Thymus (tissue), 11 donors: ENCODE measurements around the gene HAPLN3. TPM values are rescaled to one million over a fixed set of nuclear protein-coding genes. Genes with fewer than 3 reads are reported as not detected.

Source experiments
- DNase-seq, 9 donors: peaks; one replicate each; pipeline ENCODE4 v3.0.0-alpha.2; 2013; ENCODE audit warnings: low spot score in 9 of 9, low read depth in 6 of 9, missing footprints in 1 of 9
- H3K27ac ChIP-seq, 2 donors: one replicate each; pipeline ENCODE4 v1.5.1; 2013; ENCODE audit warnings: control low read depth in 1 of 2, low read depth in 1 of 2, low read length in 1 of 2, mild to moderate bottlenecking in 1 of 2, moderate library complexity in 1 of 2
- H3K27me3 ChIP-seq, 2 donors: one replicate each; pipeline ENCODE4 v1.5.1; 2013; ENCODE audit warnings: low read length in 1 of 2; ENCODE audit not compliant: control insufficient read depth in 2 of 2, insufficient read depth in 1 of 2
- H3K36me3 ChIP-seq, 2 donors: one replicate each; pipeline ENCODE4 v1.5.1; 2013; ENCODE audit warnings: low read length in 1 of 2, mild to moderate bottlenecking in 1 of 2, moderate library complexity in 1 of 2; ENCODE audit not compliant: control insufficient read depth in 2 of 2, insufficient read depth in 2 of 2
- H3K4me1 ChIP-seq, 2 donors: one replicate each; pipeline ENCODE4 v1.5.1; 2013; ENCODE audit warnings: low read length in 2 of 2; ENCODE audit not compliant: control insufficient read depth in 2 of 2, insufficient read depth in 2 of 2
- H3K4me3 ChIP-seq, 2 donors: one replicate each; pipeline ENCODE4 v1.5.1; 2013; ENCODE audit warnings: low read length in 2 of 2, control low read depth in 1 of 2, mild to moderate bottlenecking in 1 of 2
- H3K9me3 ChIP-seq, 2 donors: one replicate each; pipeline ENCODE4 v1.5.1; 2013; ENCODE audit warnings: low read length in 1 of 2, mild to moderate bottlenecking in 1 of 2; ENCODE audit not compliant: control insufficient read depth in 2 of 2, insufficient read depth in 1 of 2
- WGBS: extraction: QIAGEN DNeasy Blood & Tissue Kit; methylation state at CpG from one replicate; pipeline ENCODE4 v1.1.7; 2013; 5-methylcytosine and 5-hydroxymethylcytosine counted together
- polyA plus RNA-seq: library from polyadenylated mRNA; stranded (reverse); fragments of 200-250 nt; gene quantifications from one replicate; pipeline ENCODE4 v1.2.3, GENCODE V29; 2013
- total RNA-seq: library from RNA; stranded (reverse); fragments of 120-200 nt; gene quantifications from one replicate; pipeline ENCODE4 v1.2.4, GENCODE V29; 2013
- donor health status: healthy.

The HAPLN3 gene
- total and polyA plus RNA-seq, 2 donors, result 17.3 to 20.1 TPM

DNA sequence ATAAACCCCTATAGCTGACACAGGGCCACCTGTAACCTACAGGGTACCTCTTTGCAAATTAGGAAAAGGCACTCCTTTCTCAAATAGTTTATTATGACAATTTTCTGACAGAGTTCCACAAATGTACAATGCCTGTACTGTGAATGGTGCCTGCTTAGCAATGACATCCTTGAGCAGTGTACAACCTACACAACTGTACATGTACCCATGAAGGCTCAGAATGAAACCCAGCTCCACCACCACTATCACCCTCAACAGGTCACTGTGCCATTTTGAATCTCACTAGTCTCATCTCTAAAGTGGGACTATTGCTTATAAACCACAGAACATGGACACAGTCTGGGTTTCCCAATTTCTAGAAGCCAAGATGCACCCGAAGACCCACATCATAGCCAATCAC lies 10.8 kb upstream of the HAPLN3 start:
- H3K27me3 ChIP-seq, result no peaks in the 10 kb centered on the region
- H3K4me3 ChIP-seq, result no peak overlapping the region
- peaks cover 13 to 70% of the 10 kb centered on the region in 2 donors for H3K36me3 ChIP-seq
- H3K27ac ChIP-seq, result no peak overlapping the region
- peaks cover 13 to 24% of the 10 kb centered on the region in 2 donors for H3K4me1 ChIP-seq
- WGBS, result 100% methylated on average over 1 of the region's 1 CpG
- DNase-seq, result no peak
- H3K9me3 ChIP-seq, result no peaks in the 10 kb centered on the region

- H3K4me3 ChIP-seq, result no peak overlapping the region
- 97% methylated on average over 11 of the region's 11 CpGs for WGBS
- peaks cover 9 to 20% of the 10 kb centered on the region in 2 donors for H3K4me1 ChIP-seq
- H3K9me3 ChIP-seq, result no peaks in the 10 kb centered on the region
- no peak overlapping the region for H3K27ac ChIP-seq
- no peak for DNase-seq
- peaks cover 13 to 71% of the 10 kb centered on the region in 2 donors for H3K36me3 ChIP-seq
- no peaks in the 10 kb centered on the region for H3K27me3 ChIP-seq
Measured at GRCh38 chr15:88905576-88905975, 10.2 kb upstream of the HAPLN3 start.

GRCh38 chr15:88904624-88905327 lies 9.4 kb upstream of the HAPLN3 start:
- Histone ChIP-seq H3K4me3 (no peak overlapping the region), H3K27me3 (no peaks in the 10 kb centered on the region), H3K9me3 (no peaks in the 10 kb centered on the region), H3K4me1 (peaks cover 8 to 17% of the 10 kb centered on the region in 2 donors), H3K36me3 (peaks cover 12 to 68% of the 10 kb centered on the region in 2 donors), H3K27ac (peak overlapping the region; percentile 95)
- 50% methylated on average over 10 of the region's 10 CpGs for WGBS
- DNase-seq, result peak; percentile 79 to 98 (median 94)

GRCh38 chr15:88904257-88904623 lies 8.9 kb upstream of the HAPLN3 start:
- Histone ChIP-seq H3K27ac (peak overlapping the region; percentile 95), H3K9me3 (no peaks in the 10 kb centered on the region), H3K27me3 (no peaks in the 10 kb centered on the region), H3K4me1 (peaks cover 8 to 17% of the 10 kb centered on the region in 2 donors), H3K36me3 (peaks cover 7 to 67% of the 10 kb centered on the region in 2 donors), H3K4me3 (no peak overlapping the region)
- DNase-seq, result no peak
- 94% methylated on average over 2 of the region's 2 CpGs for WGBS

DNA sequence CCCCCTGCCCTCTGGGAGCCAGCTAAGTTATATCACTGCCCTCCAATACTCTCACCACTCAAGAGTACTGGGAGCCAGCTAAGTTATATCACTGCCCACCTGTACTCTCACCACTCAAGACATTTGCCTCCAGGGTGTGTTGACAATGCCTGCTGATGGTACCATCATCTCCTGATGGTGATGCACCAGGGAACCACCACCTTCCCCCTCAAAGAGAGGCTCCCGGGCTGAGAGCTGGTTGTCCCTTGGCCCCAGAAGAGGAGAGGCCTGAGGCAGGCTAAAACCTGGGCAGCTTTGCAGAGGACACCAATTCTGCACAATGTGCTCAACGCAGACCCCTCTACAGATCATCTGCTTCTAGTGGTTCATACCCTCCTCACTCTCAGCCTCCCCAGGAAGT lies 7.5 kb upstream of the HAPLN3 start:
- H3K27ac ChIP-seq, result no peak overlapping the region
- H3K9me3 ChIP-seq, result no peaks in the 10 kb centered on the region
- no peaks in the 10 kb centered on the region for H3K27me3 ChIP-seq
- H3K4me1 ChIP-seq, result peaks cover 8 to 19% of the 10 kb centered on the region in 2 donors
- 75% methylated on average over 2 of the region's 2 CpGs for WGBS
- H3K36me3 ChIP-seq, result peaks cover 7 to 59% of the 10 kb centered on the region in 2 donors
- DNase-seq, result no peak
- H3K4me3 ChIP-seq, result no peak overlapping the region

GRCh38 chr15:88902221-88902835 lies 7.0 kb upstream of the HAPLN3 start:
- Histone ChIP-seq H3K9me3 (no peaks in the 10 kb centered on the region), H3K36me3 (peaks cover 7 to 54% of the 10 kb centered on the region in 2 donors), H3K27me3 (no peaks in the 10 kb centered on the region), H3K4me1 (peaks cover 9 to 24% of the 10 kb centered on the region in 2 donors), H3K27ac (no peak overlapping the region), H3K4me3 (no peak overlapping the region)
- no peak for DNase-seq
- WGBS, result 96% methylated on average over 6 of the region's 6 CpGs

GRCh38 chr15:88901508-88902220 lies 6.3 kb upstream of the HAPLN3 start:
- Histone ChIP-seq H3K9me3 (no peaks in the 10 kb centered on the region), H3K36me3 (peaks cover 7 to 49% of the 10 kb centered on the region in 2 donors), H3K4me3 (no peak overlapping the region), H3K27me3 (peaks cover 0 to 7% of the 10 kb centered on the region in 2 donors), H3K27ac (no peak overlapping the region), H3K4me1 (peaks cover 14 to 31% of the 10 kb centered on the region in 2 donors)
- DNase-seq, result no peak
- 97% methylated on average over 15 of the region's 15 CpGs for WGBS

DNA sequence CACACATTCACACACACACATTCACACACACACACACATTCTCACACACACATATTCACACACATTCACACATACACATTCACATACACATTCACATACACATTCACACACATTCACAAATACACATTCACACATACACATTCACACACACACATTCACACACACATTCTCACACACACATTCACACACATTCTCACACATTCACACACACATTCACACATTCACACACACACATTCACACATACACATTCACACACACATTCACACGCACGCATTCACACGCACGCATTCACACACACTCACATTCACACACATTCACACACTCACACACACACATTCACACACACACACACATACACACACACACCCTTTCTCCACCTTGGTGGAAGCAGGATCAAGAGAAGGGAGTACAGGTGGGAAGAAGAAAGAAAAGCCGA lies 5.7 kb upstream of the HAPLN3 start:
- DNase-seq, result no peak
- Histone ChIP-seq H3K36me3 (peaks cover 7 to 43% of the 10 kb centered on the region in 2 donors), H3K9me3 (no peaks in the 10 kb centered on the region), H3K4me3 (no peak overlapping the region), H3K27ac (no peak overlapping the region), H3K27me3 (peaks cover 4 to 13% of the 10 kb centered on the region in 2 donors), H3K4me1 (peaks cover 14 to 34% of the 10 kb centered on the region in 2 donors)
- 86% methylated on average over 5 of the region's 5 CpGs for WGBS
